Epithelial cell of proximal tubule (primary cell): ENCODE data around the gene LAMA2. TPM values are rescaled to one million over a fixed set of nuclear protein-coding genes. Genes with fewer than 3 reads are reported as not detected.

Source experiments
- DNase-seq: peaks from one replicate; pipeline ENCODE4 v3.0.0-alpha.2; 2011; ENCODE audit warnings: low read depth
- H3K4me3 ChIP-seq: 2 replicates; pipeline ENCODE4 v1.5.1; 2011; ENCODE audit warnings: low read depth, mild to moderate bottlenecking, low read length
- CTCF ChIP-seq: conservative IDR thresholded peaks from 2 replicates; pipeline ENCODE4 v1.5.1; 2012; ENCODE audit warnings: low read depth, mild to moderate bottlenecking, low read length
- total RNA-seq: library from RNA; depleted of rRNA; stranded (reverse); fragments of >200 nt; gene quantifications from 2 replicates; pipeline ENCODE4 v1.2.3, GENCODE V29; 2015

LAMA2 gene
- total RNA-seq, 1 donor from 2014 or later: 0.69 TPM

GRCh38 chr6:128883906-128884305 is 968 bp downstream of the LAMA2 start:
- no peak overlapping the region for H3K4me3 ChIP-seq
- no peak for TF ChIP-seq CTCF
- DNase-seq: no peak

- no peak overlapping the region for H3K4me3 ChIP-seq
- DNase-seq: no peak
- no peak for TF ChIP-seq CTCF
These were observed 2.4 kb downstream of the LAMA2 start for GRCh38 chr6:128885381-128885780.

GRCh38 chr6:128886706-128887105 is 3.8 kb downstream of the LAMA2 start:
- no peak overlapping the region for H3K4me3 ChIP-seq
- TF ChIP-seq CTCF: no peak
- no peak for DNase-seq

GRCh38 chr6:128888444-128889175 is 5.7 kb downstream of the LAMA2 start:
- no peak overlapping the region for H3K4me3 ChIP-seq
- TF ChIP-seq CTCF: no peak
- DNase-seq: no peak

GRCh38 chr6:128889870-128890269 is 6.9 kb downstream of the LAMA2 start:
- no peak for DNase-seq
- TF ChIP-seq CTCF: no peak
- H3K4me3 ChIP-seq: no peak overlapping the region

GRCh38 chr6:128892079-128892478 is 9.1 kb downstream of the LAMA2 start:
- DNase-seq: no peak
- H3K4me3 ChIP-seq: no peak overlapping the region
- no peak for TF ChIP-seq CTCF
